ENCODE measurements around the gene SNAP47. TPM values are rescaled to one million over a fixed set of nuclear protein-coding genes. Genes with fewer than 3 reads are reported as not detected.

SNAP47 gene
- total RNA-seq, 1 donor from 2014 or later, result 45.9 TPM

DNA sequence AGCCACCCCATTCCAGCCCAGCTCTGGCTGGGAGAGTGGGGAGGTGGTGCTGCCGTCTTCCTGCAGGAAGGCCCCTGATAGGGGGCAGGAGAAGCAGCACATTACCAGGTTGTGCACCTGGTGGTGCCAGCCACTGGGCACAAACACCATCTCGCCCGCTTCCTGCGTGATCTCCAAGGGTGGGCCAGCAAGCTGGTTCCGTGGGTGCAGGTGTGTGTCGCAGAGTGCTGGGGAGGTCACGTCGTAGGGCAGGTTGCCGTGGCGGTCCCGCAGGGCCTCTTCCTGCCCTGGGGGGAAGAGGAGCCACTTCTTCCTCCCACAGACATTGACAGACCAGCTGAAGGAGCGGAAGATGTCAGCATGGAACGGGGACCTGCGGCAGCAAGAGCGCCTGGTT lies 1.9 kb upstream of the SNAP47 start:
- DNase-seq, result no peak
- Histone ChIP-seq H3K4me3 (peak overlapping the region; percentile 84), H3K27me3 (ENCODE audit: low read depth) (no peaks in the 10 kb centered on the region), H3K27ac (replicated peaks) (no peak overlapping the region), H3K9me3 (replicated peaks) (no peaks in the 10 kb centered on the region), H3K4me1 (peaks cover 64% of the 10 kb centered on the region), H3K36me3 (peaks cover 17% of the 10 kb centered on the region)
- intact Hi-C loops (cut with micrococcal nuclease), result no loop called here
- TF ChIP-seq, protein P1, sequence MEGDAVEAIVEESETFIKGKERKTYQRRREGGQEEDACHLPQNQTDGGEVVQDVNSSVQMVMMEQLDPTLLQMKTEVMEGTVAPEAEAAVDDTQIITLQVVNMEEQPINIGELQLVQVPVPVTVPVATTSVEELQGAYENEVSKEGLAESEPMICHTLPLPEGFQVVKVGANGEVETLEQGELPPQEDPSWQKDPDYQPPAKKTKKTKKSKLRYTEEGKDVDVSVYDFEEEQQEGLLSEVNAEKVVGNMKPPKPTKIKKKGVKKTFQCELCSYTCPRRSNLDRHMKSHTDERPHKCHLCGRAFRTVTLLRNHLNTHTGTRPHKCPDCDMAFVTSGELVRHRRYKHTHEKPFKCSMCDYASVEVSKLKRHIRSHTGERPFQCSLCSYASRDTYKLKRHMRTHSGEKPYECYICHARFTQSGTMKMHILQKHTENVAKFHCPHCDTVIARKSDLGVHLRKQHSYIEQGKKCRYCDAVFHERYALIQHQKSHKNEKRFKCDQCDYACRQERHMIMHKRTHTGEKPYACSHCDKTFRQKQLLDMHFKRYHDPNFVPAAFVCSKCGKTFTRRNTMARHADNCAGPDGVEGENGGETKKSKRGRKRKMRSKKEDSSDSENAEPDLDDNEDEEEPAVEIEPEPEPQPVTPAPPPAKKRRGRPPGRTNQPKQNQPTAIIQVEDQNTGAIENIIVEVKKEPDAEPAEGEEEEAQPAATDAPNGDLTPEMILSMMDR (IDR thresholded peaks at IDR 0.05; ENCODE audit: borderline replicate concordance), result no peak

DNA sequence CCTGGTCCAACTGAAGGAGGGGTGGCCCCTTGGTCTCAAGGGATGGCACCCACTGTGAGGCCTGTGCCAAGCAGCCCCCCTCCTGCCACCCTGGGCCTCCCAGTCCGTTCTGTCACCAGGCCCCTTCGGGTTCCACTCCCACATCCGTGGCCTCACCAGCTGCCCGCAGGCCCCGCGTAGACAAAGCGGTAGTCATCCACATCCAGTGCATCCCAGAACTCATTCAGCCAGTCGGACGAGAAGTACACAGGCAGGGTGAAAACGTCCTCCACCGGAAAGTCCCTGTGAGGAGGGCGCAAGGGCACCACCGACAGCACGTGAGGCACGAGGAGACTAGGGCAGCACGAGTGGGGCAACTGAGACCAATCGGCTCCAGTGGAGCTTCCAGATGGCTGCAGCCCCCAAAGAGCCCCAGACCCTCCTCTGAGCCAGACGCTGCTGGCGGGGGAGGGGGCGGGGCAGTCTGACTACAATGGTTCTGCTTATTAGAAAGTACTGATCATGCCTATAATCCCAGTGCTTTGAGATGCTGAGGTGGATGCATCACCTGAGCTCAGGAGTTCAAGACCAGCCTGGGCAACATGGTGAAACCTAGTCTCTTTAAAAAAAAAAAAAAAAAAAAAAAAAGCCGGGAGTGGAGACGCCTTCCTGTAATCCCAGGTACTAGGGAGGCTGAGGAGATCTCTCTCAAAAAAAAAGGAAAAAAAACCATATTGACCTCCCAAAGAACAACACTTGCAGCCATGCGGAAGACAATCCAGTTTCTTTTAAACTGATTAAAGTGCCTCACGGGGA lies 1.3 kb upstream of the SNAP47 start:
- intact Hi-C loops (cut with micrococcal nuclease), result no loop called here
- no peak for DNase-seq

DNA sequence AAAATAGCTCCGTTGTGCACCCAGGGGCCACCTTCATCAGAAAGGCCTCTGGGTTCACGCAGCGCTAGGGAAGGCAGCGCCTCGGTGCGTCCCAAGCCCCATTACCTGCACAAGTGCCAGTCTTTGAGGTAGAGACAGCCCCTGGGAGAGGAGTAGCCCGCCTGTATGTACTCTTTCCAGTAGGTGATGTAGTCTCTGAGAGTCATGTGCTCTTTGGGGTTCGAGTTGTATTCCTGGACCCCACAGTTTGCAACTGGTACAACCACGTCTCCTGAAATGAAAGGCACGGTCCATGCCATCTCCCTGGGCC lies 734 bp upstream of the SNAP47 start:
- peak overlapping the region; percentile 89 for H3K27ac ChIP-seq (replicated peaks)
- intact Hi-C loops (cut with micrococcal nuclease), result no loop called here
- H3K27me3 ChIP-seq (ENCODE audit: low read depth), result no peaks in the 10 kb centered on the region
- DNase-seq, result no peak
- peaks cover 20% of the 10 kb centered on the region for H3K36me3 ChIP-seq
- peaks cover 53% of the 10 kb centered on the region for H3K4me1 ChIP-seq
- no peaks in the 10 kb centered on the region for H3K9me3 ChIP-seq (replicated peaks)
- peak overlapping the region; percentile 84 for H3K4me3 ChIP-seq
- TF ChIP-seq, protein P1 (IDR thresholded peaks at IDR 0.05; ENCODE audit: borderline replicate concordance), result no peak

More for the DNA sequence above, 1.3 kb upstream of the SNAP47 start:
- Histone ChIP-seq H3K27me3 (ENCODE audit: low read depth) (no peaks in the 10 kb centered on the region), H3K9me3 (replicated peaks) (no peaks in the 10 kb centered on the region), H3K27ac (replicated peaks) (peak overlapping the region; percentile 89), H3K4me1 (peaks cover 59% of the 10 kb centered on the region), H3K36me3 (peaks cover 17% of the 10 kb centered on the region), H3K4me3 (peak overlapping the region; percentile 84)
- TF ChIP-seq, protein P1 (IDR thresholded peaks at IDR 0.05; ENCODE audit: borderline replicate concordance), result no peak

DNA sequence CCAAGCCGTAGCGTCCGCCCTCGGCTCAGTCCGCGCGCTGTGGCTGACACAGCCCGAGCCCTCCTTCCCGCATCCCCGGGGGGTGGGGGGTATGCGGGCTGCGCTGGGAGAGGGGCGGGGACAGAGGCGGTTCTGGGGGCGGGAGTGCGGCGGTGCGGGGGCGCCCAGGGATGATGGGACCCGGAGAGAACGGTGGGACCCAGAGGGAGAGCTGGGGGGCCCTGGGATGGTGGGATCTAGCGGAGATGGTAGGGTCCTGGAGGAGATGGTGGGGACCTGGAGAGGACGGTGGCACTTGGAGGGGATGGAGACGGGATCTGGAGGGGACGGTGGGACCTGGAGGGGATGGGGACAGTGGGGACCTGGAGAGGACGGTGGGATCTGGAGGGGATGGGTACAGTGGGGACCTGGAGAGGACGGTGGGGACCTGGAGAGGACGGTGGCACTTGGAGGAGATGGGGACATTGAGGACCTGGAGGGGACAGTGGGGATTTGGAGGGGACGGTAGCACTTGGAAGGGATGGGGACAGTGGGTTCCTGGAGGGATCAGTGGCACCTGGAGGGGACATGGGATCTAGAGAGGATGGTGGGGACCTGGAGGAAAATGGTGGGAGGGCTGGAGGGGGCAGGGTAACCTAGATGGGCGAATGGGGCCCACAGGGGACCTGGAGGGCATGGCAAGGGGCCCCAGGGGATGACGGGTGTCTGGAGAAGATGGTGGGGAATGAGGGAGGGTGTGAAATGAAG lies 477 bp downstream of the SNAP47 start:
- Histone ChIP-seq H3K27me3 (ENCODE audit: low read depth) (no peaks in the 10 kb centered on the region), H3K4me1 (peaks cover 44% of the 10 kb centered on the region), H3K27ac (replicated peaks) (peak overlapping the region; percentile 89), H3K9me3 (replicated peaks) (no peaks in the 10 kb centered on the region), H3K4me3 (peak overlapping the region; percentile 84), H3K36me3 (peaks cover 22% of the 10 kb centered on the region)
- TF ChIP-seq, protein P1 (IDR thresholded peaks at IDR 0.05; ENCODE audit: borderline replicate concordance), result no peak
- no peak for DNase-seq
- intact Hi-C loops (cut with micrococcal nuclease), result no loop called here

DNA sequence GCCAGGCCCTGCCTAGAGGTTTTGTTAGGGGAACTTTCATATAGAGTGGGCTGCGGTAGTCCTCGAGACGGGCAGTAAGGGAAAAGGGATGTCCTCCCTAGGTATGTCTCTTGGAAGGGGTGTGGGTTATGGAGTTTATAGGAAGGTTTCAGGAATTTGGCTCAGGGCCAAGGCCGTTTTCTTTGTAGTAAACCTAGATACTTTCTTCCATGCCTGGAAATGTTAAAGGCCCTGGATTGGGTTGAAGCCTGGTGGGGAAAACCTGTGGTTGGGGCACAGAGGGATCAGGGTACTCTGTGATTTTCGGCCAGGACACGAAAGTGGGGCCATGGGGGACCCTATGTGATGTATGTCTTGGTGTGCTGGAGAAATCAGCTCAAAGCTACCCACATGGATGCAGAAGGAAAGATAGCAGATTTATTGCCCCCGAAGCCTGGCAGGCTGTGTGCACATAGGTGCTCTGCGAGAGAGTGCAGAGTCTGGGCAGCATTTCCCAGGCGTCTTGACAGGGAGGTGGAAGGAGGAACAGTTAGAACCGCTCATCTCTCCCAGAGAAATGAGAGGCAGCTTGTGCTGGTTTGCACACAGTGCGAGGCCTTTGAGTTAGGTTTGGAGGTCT lies 1.7 kb downstream of the SNAP47 start:
- Histone ChIP-seq H3K4me3 (no peak overlapping the region), H3K9me3 (replicated peaks) (no peaks in the 10 kb centered on the region), H3K27ac (replicated peaks) (no peak overlapping the region), H3K4me1 (peaks cover 48% of the 10 kb centered on the region), H3K36me3 (peaks cover 17% of the 10 kb centered on the region), H3K27me3 (ENCODE audit: low read depth) (no peaks in the 10 kb centered on the region)
- intact Hi-C loops (cut with micrococcal nuclease), result no loop called here
- TF ChIP-seq, protein P1 (IDR thresholded peaks at IDR 0.05; ENCODE audit: borderline replicate concordance), result no peak
- DNase-seq, result no peak

All from left ventricle myocardium inferior (tissue), 1 donor.